Lower lobe of right lung (tissue), 2 donors: ENCODE results near the gene MMP23B. TPM values are rescaled to one million over a fixed set of nuclear protein-coding genes. Genes with fewer than 3 reads are reported as not detected.

ENCODE experiments used
- ATAC-seq, 2 donors: fragments of 200-7000 bp; cut with Tn5 transposase; one replicate each; pipeline ENCODE4 v1.9.1; 2020 to 2022; ENCODE audit warnings: mild to moderate bottlenecking in 2 of 2, moderate library complexity in 2 of 2
- DNase-seq: peaks from one replicate; pipeline ENCODE4 v3.0.0-alpha.2; 2020
- H3K27ac ChIP-seq: fragments of 200-600 bp; one replicate; pipeline ENCODE4 v1.8.0; 2022
- H3K27me3 ChIP-seq: fragments of 200-600 bp; one replicate; pipeline ENCODE4 v1.8.0; 2022; ENCODE audit warnings: low read depth
- H3K36me3 ChIP-seq: fragments of 200-600 bp; one replicate; pipeline ENCODE4 v1.8.0; 2022; ENCODE audit warnings: mild to moderate bottlenecking
- H3K4me1 ChIP-seq: fragments of 200-600 bp; one replicate; pipeline ENCODE4 v1.8.0; 2022
- H3K4me3 ChIP-seq: fragments of 200-600 bp; one replicate; pipeline ENCODE4 v1.8.0; 2022; ENCODE audit warnings: mild to moderate bottlenecking
- H3K9me3 ChIP-seq: fragments of 200-600 bp; one replicate; pipeline ENCODE4 v1.8.0; 2022
- CTCF ChIP-seq: fragments of 200-600 bp; IDR thresholded peaks from one replicate; pipeline ENCODE4 v1.8.0; 2022; ENCODE audit warnings: antibody characterized with exemption, mild to moderate bottlenecking
- intact Hi-C: fragments of 100-400 bp; cut with DNase I; formaldehyde crosslinking; loops from one replicate; pipeline ENCODE4 v1.11.0; 2022
- total RNA-seq: library from RNA; stranded (reverse); fragmentation: NEBNext Ultra II Directional; extraction: Animal tissue kit (Norgen Biotek cat#: 25700); gene quantifications from one replicate; pipeline ENCODE4 v1.2.1, GENCODE V29; 2021
- donor health status: DM: no; HTN: yes; CAD: no; lungs with severe emphysema.

Gene MMP23B
- total RNA-seq, 1 donor from 2014 or later = 27.2 TPM

GRCh38 chr1:1601564-1602303, 30.2 kb upstream of the MMP23B start:
- Histone ChIP-seq H3K4me1 (peaks cover 16% of the 10 kb centered on the region), H3K9me3 (no peaks in the 10 kb centered on the region), H3K4me3 (no peak overlapping the region), H3K27me3 (peaks cover 27% of the 10 kb centered on the region), H3K27ac (no peak overlapping the region), H3K36me3 (no peaks in the 10 kb centered on the region)
- intact Hi-C loops = no loop called here
- DNase-seq (no peak), ATAC-seq (no peak)
- TF ChIP-seq CTCF = no peak

- H3K4me1 ChIP-seq = peaks cover 16% of the 10 kb centered on the region
- peaks cover 23% of the 10 kb centered on the region for H3K27me3 ChIP-seq
- no peaks in the 10 kb centered on the region for H3K9me3 ChIP-seq
- no peak for ATAC-seq
- DNase-seq = no peak
- intact Hi-C loops = no loop called here
- no peak overlapping the region for H3K4me3 ChIP-seq
- H3K36me3 ChIP-seq = no peaks in the 10 kb centered on the region
- no peak overlapping the region for H3K27ac ChIP-seq
- TF ChIP-seq CTCF = no peak
These were observed 29.5 kb upstream of the MMP23B start for GRCh38 chr1:1602304-1602967.

DNA sequence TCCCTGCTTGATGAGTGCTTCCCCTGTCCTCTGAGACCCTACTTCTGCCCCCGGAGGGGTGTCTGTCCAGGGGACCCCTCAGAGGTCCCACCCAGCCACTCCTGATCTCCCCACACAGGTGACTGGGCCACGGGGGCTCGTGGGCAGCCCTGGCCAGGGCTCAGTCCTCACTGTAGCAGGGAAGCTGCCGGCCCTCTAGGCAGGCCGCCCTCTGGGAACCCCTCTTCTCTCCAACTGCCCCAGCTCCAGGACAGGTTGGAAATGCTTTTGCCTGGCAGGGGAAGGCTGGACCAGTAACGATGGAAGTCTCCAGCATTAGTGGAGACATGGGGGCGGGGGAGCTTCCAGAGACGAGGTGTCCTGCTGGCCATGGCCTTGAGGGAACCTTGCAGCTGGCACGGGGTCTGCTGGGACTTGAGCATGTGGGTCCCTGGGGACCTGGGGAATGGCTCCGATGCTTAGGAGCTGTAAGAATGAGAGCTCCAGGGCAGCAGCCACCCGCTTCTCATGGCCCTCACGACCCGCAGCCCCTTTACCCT, 28.9 kb upstream of the MMP23B start:
- intact Hi-C loops = no loop called here
- Histone ChIP-seq H3K36me3 (no peaks in the 10 kb centered on the region), H3K27ac (no peak overlapping the region), H3K4me3 (no peak overlapping the region), H3K27me3 (peaks cover 17% of the 10 kb centered on the region), H3K9me3 (no peaks in the 10 kb centered on the region), H3K4me1 (peaks cover 16% of the 10 kb centered on the region)
- no peak for TF ChIP-seq CTCF
- no peak for DNase-seq
- no peak for ATAC-seq

GRCh38 chr1:1603671-1604373, 28.2 kb upstream of the MMP23B start:
- H3K27ac ChIP-seq = no peak overlapping the region
- H3K27me3 ChIP-seq = peaks cover 9% of the 10 kb centered on the region
- no peak for ATAC-seq
- H3K4me3 ChIP-seq = no peak overlapping the region
- peaks cover 14% of the 10 kb centered on the region for H3K4me1 ChIP-seq
- TF ChIP-seq CTCF = no peak
- H3K9me3 ChIP-seq = no peaks in the 10 kb centered on the region
- DNase-seq = no peak
- no peaks in the 10 kb centered on the region for H3K36me3 ChIP-seq
- intact Hi-C loops = no loop called here

DNA sequence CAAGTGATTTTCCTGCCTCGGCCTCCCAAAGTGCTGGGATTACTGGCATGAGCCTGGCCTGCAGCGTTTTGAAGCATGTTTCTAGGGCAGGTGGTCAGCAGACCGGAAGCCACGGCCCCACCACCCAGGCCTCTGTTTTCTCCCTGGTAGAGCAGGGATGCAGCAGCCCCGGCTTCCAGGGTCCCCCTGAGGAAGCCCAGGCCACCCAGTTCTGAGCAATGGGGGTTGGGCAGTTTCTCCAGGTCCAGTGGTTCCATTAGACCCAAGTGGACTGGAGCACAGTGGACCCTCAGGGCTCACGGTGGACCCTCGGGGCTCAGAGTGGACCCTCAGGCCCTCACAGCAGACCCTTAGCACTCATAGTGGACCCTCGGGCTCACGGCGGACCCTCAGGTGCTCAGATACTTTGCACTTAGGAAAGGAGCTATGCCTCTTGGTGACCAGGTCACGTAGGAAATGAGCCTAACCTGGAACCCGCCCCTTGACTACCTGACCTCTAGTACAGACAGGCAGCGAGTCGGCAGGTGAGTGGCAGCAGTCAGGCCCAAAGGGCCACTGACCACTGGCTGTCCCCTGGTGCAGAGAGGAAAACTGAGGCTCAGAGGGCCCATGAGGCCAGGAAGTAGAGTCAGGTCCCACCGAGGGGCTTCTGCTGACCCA, 27.5 kb upstream of the MMP23B start:
- ATAC-seq (no peak), DNase-seq (no peak)
- no peaks in the 10 kb centered on the region for H3K9me3 ChIP-seq
- intact Hi-C loops = no loop called here
- no peaks in the 10 kb centered on the region for H3K36me3 ChIP-seq
- no peak overlapping the region for H3K4me3 ChIP-seq
- TF ChIP-seq CTCF = no peak
- H3K27ac ChIP-seq = no peak overlapping the region
- H3K4me1 ChIP-seq = peaks cover 9% of the 10 kb centered on the region
- peaks cover 5% of the 10 kb centered on the region for H3K27me3 ChIP-seq
